Endodermal cell (in vitro differentiated cells): Measurements from ENCODE around the gene TPST2. TPM values are rescaled to one million over a fixed set of nuclear protein-coding genes. Genes with fewer than 3 reads are reported as not detected.

Experiments
- DNase-seq: peaks from one replicate; pipeline ENCODE4 v3.0.0-alpha.2; 2017
- H3K27ac ChIP-seq: 2 replicates; pipeline ENCODE4 v1.5.1; 2013; ENCODE audit warnings: mild to moderate bottlenecking, low read depth, low read length, moderate library complexity
- H3K27me3 ChIP-seq: 2 replicates; pipeline ENCODE4 v1.6.1; 2013; ENCODE audit warnings: mild to moderate bottlenecking, low read length, moderate library complexity; ENCODE audit not compliant: insufficient read depth, control insufficient read depth, poor library complexity, severe bottlenecking
- H3K36me3 ChIP-seq: 2 replicates; pipeline ENCODE4 v1.7.0; 2013; ENCODE audit warnings: mild to moderate bottlenecking, low read length, moderate library complexity; ENCODE audit not compliant: control insufficient read depth, insufficient read depth
- H3K4me1 ChIP-seq: one replicate; pipeline ENCODE4 v1.7.0; 2013; ENCODE audit warnings: low read length; ENCODE audit not compliant: control insufficient read depth, insufficient read depth
- H3K4me3 ChIP-seq: 2 replicates; pipeline ENCODE4 v1.5.1; 2013; ENCODE audit warnings: mild to moderate bottlenecking, low read length, moderate library complexity
- H3K9ac ChIP-seq: 2 replicates; pipeline ENCODE4 v1.6.1; 2013; ENCODE audit warnings: mild to moderate bottlenecking, low read length, moderate library complexity; ENCODE audit not compliant: poor library complexity, severe bottlenecking; ENCODE audit errors: extremely low read depth
- H3K9me3 ChIP-seq: 2 replicates; pipeline ENCODE4 v1.6.1; 2013; ENCODE audit warnings: mild to moderate bottlenecking, low read length, moderate library complexity; ENCODE audit not compliant: control insufficient read depth
- H3K27ac Mint-ChIP-seq: 2 replicates; pipeline ENCODE4 v1.8.0; 2020; ENCODE audit warnings: mixed read lengths
- H3K27me3 Mint-ChIP-seq: 2 replicates; pipeline ENCODE4 v1.8.0; 2021; ENCODE audit warnings: mild to moderate bottlenecking, mixed read lengths; ENCODE audit not compliant: insufficient read depth
- H3K36me3 Mint-ChIP-seq: 2 replicates; pipeline ENCODE4 v1.8.0; 2020; ENCODE audit warnings: low read depth, mixed read lengths
- H3K4me1 Mint-ChIP-seq: 2 replicates; pipeline ENCODE4 v1.8.0; 2020; ENCODE audit warnings: mixed read lengths
- H3K4me3 Mint-ChIP-seq: 2 replicates; pipeline ENCODE4 v1.8.0; 2020; ENCODE audit warnings: mild to moderate bottlenecking, moderate library complexity, mixed read lengths
- H3K9me3 Mint-ChIP-seq: 2 replicates; pipeline ENCODE4 v1.8.0; 2020; ENCODE audit warnings: mild to moderate bottlenecking, mixed read lengths
- CTCF ChIP-seq: fragments of 200-600 bp; sonication (generic); conservative IDR thresholded peaks from 2 replicates; pipeline ENCODE4 v1.5.0; 2021; ENCODE audit warnings: antibody characterized with exemption, mild to moderate bottlenecking
- WGBS, 2 experiments: methylation state at CpG; one replicate each; pipeline versions ENCODE4 v1.1.5 to v1.1.7; 2013; ENCODE audit warnings: missing lambda C conversion rate in 2 of 2, mixed read lengths in 1 of 2; ENCODE audit not compliant: insufficient coverage in 1 of 2, insufficient read length in 1 of 2; 5-methylcytosine and 5-hydroxymethylcytosine counted together
- total RNA-seq, 2 donors: library from RNA; stranded (reverse); fragmentation: NEBNext Ultra II Directional in 1 of 2; extraction: Animal tissue kit (Norgen Biotek cat#: 25700) in 1 of 2; gene quantifications; 2 replicates in 1 of 2; 3 replicates in 1 of 2; pipeline ENCODE4 v1.2.1, GENCODE V29; 2021

Gene TPST2
- total RNA-seq, 2 donors from 2014 or later, result 38.9 to 53.2 TPM

- Mint-ChIP-seq H3K4me1 (peaks cover 18% of the 10 kb centered on the region), H3K9me3 (no peaks in the 10 kb centered on the region), H3K27ac (no peak overlapping the region), H3K27me3 (no peaks in the 10 kb centered on the region), H3K4me3 (no peak overlapping the region), H3K36me3 (no peaks in the 10 kb centered on the region)
- DNase-seq, result no peak
- WGBS, 2 experiments, result 84 to 89% methylated on average over 8 to 11 of the region's 11 CpGs
- H3K4me1 ChIP-seq, result no peaks in the 10 kb centered on the region
- TF ChIP-seq CTCF, result no peak
- no peaks in the 10 kb centered on the region for H3K9me3 ChIP-seq
- H3K9ac ChIP-seq, result no peak overlapping the region
- no peaks in the 10 kb centered on the region for H3K27me3 ChIP-seq
- no peak overlapping the region for H3K4me3 ChIP-seq
- H3K27ac ChIP-seq, result no peak overlapping the region
- H3K36me3 ChIP-seq, result no peaks in the 10 kb centered on the region
Measured at GRCh38 chr22:26599505-26599904, 9.6 kb upstream of the TPST2 start.

GRCh38 chr22:26597480-26597879 is 7.5 kb upstream of the TPST2 start:
- Histone ChIP-seq H3K36me3 (no peaks in the 10 kb centered on the region), H3K27ac (no peak overlapping the region), H3K4me3 (no peak overlapping the region), H3K9ac (no peak overlapping the region), H3K4me1 (no peaks in the 10 kb centered on the region), H3K9me3 (no peaks in the 10 kb centered on the region), H3K27me3 (no peaks in the 10 kb centered on the region)
- DNase-seq, result no peak
- Mint-ChIP-seq H3K9me3 (no peaks in the 10 kb centered on the region), H3K4me3 (no peak overlapping the region), H3K27ac (no peak overlapping the region), H3K27me3 (no peaks in the 10 kb centered on the region), H3K36me3 (no peaks in the 10 kb centered on the region), H3K4me1 (peaks cover 29% of the 10 kb centered on the region)
- WGBS, 2 experiments, result 97 to 100% methylated on average over 1 to 4 of the region's 4 CpGs
- no peak for TF ChIP-seq CTCF

GRCh38 chr22:26597026-26597425 is 7.1 kb upstream of the TPST2 start:
- WGBS, 2 experiments, result 89 to 93% methylated on average over 3 to 4 of the region's 4 CpGs
- H3K4me1 Mint-ChIP-seq, result peaks cover 32% of the 10 kb centered on the region
- H3K9me3 Mint-ChIP-seq, result no peaks in the 10 kb centered on the region
- Histone ChIP-seq H3K9ac (no peak overlapping the region), H3K4me1 (no peaks in the 10 kb centered on the region), H3K27me3 (no peaks in the 10 kb centered on the region), H3K4me3 (no peak overlapping the region), H3K27ac (no peak overlapping the region), H3K9me3 (no peaks in the 10 kb centered on the region), H3K36me3 (no peaks in the 10 kb centered on the region)
- H3K27me3 Mint-ChIP-seq, result no peaks in the 10 kb centered on the region
- H3K4me3 Mint-ChIP-seq, result no peak overlapping the region
- no peak overlapping the region for H3K27ac Mint-ChIP-seq
- no peaks in the 10 kb centered on the region for H3K36me3 Mint-ChIP-seq
- no peak for TF ChIP-seq CTCF
- DNase-seq, result no peak
